NB4 (cell line): ENCODE measurements around the gene GPR84.

Experiments
- MYC ChIP-seq: IDR thresholded peaks from 2 replicates; pipeline ENCODE4 v1.6.1; 2011; ENCODE audit warnings: low read depth, low read length
- POLR2A ChIP-seq: IDR thresholded peaks from 2 replicates; pipeline ENCODE4 v1.6.1; 2011; ENCODE audit warnings: mild to moderate bottlenecking; ENCODE audit not compliant: insufficient read length; ENCODE audit errors: extremely low read depth
- TF ChIP-seq, protein P1 (sequence below): IDR thresholded peaks from one replicate; pipeline ENCODE4 v1.5.1; 2012; ENCODE audit warnings: low read depth, low read length

DNA sequence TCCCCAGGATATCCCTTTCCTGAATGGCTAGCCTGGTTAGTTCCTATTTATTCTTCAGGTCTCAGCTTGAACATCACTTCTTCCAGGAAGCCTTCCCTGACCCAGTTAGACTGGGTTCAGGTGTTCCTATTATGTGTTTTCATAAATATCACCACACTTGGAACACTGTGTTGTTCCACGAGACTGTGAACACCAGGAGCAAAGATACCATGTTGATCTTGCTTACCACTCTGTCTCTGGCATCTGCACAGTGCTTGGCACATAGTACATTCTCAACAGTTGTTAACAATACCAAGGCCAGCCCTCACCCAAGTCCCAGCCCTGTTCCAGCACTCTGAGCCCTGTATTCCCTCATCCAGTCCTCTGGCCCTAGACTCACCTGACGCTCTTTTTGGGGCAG lies 33.9 kb upstream of the GPR84 start:
- no peak for TF ChIP-seq MYC
- TF ChIP-seq POLR2A: no peak
- TF ChIP-seq, protein P1, sequence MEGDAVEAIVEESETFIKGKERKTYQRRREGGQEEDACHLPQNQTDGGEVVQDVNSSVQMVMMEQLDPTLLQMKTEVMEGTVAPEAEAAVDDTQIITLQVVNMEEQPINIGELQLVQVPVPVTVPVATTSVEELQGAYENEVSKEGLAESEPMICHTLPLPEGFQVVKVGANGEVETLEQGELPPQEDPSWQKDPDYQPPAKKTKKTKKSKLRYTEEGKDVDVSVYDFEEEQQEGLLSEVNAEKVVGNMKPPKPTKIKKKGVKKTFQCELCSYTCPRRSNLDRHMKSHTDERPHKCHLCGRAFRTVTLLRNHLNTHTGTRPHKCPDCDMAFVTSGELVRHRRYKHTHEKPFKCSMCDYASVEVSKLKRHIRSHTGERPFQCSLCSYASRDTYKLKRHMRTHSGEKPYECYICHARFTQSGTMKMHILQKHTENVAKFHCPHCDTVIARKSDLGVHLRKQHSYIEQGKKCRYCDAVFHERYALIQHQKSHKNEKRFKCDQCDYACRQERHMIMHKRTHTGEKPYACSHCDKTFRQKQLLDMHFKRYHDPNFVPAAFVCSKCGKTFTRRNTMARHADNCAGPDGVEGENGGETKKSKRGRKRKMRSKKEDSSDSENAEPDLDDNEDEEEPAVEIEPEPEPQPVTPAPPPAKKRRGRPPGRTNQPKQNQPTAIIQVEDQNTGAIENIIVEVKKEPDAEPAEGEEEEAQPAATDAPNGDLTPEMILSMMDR: no peak
